Endothelial cell of umbilical vein (primary cell): Measurements from ENCODE around the gene DNAJC16. TPM values are rescaled to one million over a fixed set of nuclear protein-coding genes. Genes with fewer than 3 reads are reported as not detected.

Experiments used
- BruUV-seq: library from RNA; stranded (reverse); fragments of 400-500 nt; replicated peaks from 2 replicates; lab custom pipeline; 2021; lab: Mats Ljungman, UMichigan
- CTCF ChIA-PET: fragments of 300-600, 350-600 bp; sonication (Branson Sonifier 250); formaldehyde crosslinking; loops from one replicate; lab custom pipeline; 2021; ENCODE audit warnings: antibody characterized with exemption, inconsistent platforms; lab: Charles Lee
- POLR2A ChIA-PET: fragments of 300-600, 350-600 bp; sonication (Branson Sonifier 250); formaldehyde crosslinking; loops from one replicate; lab custom pipeline; 2021; ENCODE audit warnings: antibody characterized with exemption, inconsistent platforms; lab: Charles Lee
- DNase-seq: peaks from one replicate; pipeline ENCODE4 v3.0.0-alpha.2; 2011; ENCODE audit warnings: low read depth, low spot score
- FAIRE-seq: peaks from 2 replicates; lab custom pipeline; 2011; peaks lifted over from hg19 to GRCh38; lab: Jason Lieb, UNC
- H2AFZ ChIP-seq: 2 replicates; pipeline ENCODE4 v1.6.0; 2012; ENCODE audit warnings: low read depth, low read length, control low read depth, inconsistent platforms
- H3K27ac ChIP-seq: 2 replicates; pipeline ENCODE4 v1.5.1; 2011; ENCODE audit warnings: low read depth, mild to moderate bottlenecking, control low read depth, low read length, moderate library complexity; ENCODE audit not compliant: insufficient read depth
- H3K27me3 ChIP-seq, 2 experiments: 2 replicates each; pipeline versions ENCODE4 v1.6.0 to v1.6.1; 2011; ENCODE audit warnings: low read length in 2 of 2, mixed read lengths in 1 of 2; ENCODE audit not compliant: control insufficient read depth in 2 of 2, insufficient read depth in 2 of 2
- H3K36me3 ChIP-seq, 2 experiments: 2 replicates in 1 of 2; 3 replicates in 1 of 2; pipeline ENCODE4 v1.5.1; 2011; ENCODE audit warnings: low read length in 2 of 2, mild to moderate bottlenecking in 1 of 2, moderate library complexity in 1 of 2; ENCODE audit not compliant: control insufficient read depth in 2 of 2, insufficient read depth in 2 of 2; ENCODE audit errors: extremely low read depth in 1 of 2
- H3K4me1 ChIP-seq: 3 replicates; pipeline ENCODE4 v1.5.1; 2011; ENCODE audit warnings: mild to moderate bottlenecking, low read length; ENCODE audit not compliant: control insufficient read depth, insufficient read depth; ENCODE audit errors: extremely low read depth
- H3K4me2 ChIP-seq: 2 replicates; pipeline ENCODE4 v1.6.1; 2011; ENCODE audit warnings: low read length, control low read depth, mixed read lengths; ENCODE audit not compliant: insufficient read depth
- H3K4me3 ChIP-seq, 3 experiments: fragments of 200-600 bp in 1 of 3; sonication (generic), shearing (Covaris generic) in 1 of 3; replicated peaks in 1 of 3; 2 replicates each; pipeline ENCODE4 v1.5.1; 2011 to 2016; ENCODE audit warnings: control low read depth in 3 of 3, low read length in 3 of 3, mild to moderate bottlenecking in 2 of 3, inconsistent platforms in 1 of 3, low read depth in 1 of 3, moderate library complexity in 1 of 3; ENCODE audit not compliant: insufficient read depth in 1 of 3
- H3K79me2 ChIP-seq: 2 replicates; pipeline ENCODE4 v1.6.0; 2012; ENCODE audit warnings: low read length, inconsistent platforms; ENCODE audit not compliant: control insufficient read depth, insufficient read depth
- H3K9ac ChIP-seq: replicated peaks from 2 replicates; pipeline ENCODE3; 2011; ENCODE audit warnings: low read length, control low read depth; ENCODE audit not compliant: insufficient read depth; ENCODE audit errors: extremely low read depth
- H3K9me1 ChIP-seq: replicated peaks from 3 replicates; pipeline ENCODE4 v1.6.0; 2011; ENCODE audit warnings: mild to moderate bottlenecking, low read length; ENCODE audit not compliant: control insufficient read depth, insufficient read depth; ENCODE audit errors: extremely low read depth
- H3K9me3 ChIP-seq: replicated peaks from 2 replicates; pipeline ENCODE4 v1.5.1; 2012; ENCODE audit warnings: low read length, inconsistent platforms; ENCODE audit not compliant: control insufficient read depth, insufficient read depth
- H4K20me1 ChIP-seq: replicated peaks from 2 replicates; pipeline ENCODE3; 2011; ENCODE audit warnings: mild to moderate bottlenecking, low read length; ENCODE audit not compliant: control insufficient read depth, insufficient read depth; ENCODE audit errors: extremely low read depth
- CTCF ChIP-seq, 2 donors: IDR thresholded peaks; 1 replicate in 1 of 2; 2 replicates in 1 of 2; pipeline ENCODE4 v1.5.1; 2011; ENCODE audit warnings: low read length in 2 of 2, mild to moderate bottlenecking in 2 of 2, moderate library complexity in 2 of 2, control low read depth in 1 of 2, inconsistent platforms in 1 of 2, low read depth in 1 of 2; ENCODE audit not compliant: insufficient read depth in 1 of 2; ENCODE audit errors: extremely low read depth in 1 of 2
- EZH2 ChIP-seq: IDR thresholded peaks from 2 replicates; pipeline ENCODE4 v1.6.1; 2012; ENCODE audit warnings: borderline replicate concordance, low read depth, mild to moderate bottlenecking, moderate library complexity, low read length, inconsistent platforms; ENCODE audit not compliant: severe bottlenecking
- FOS ChIP-seq: IDR thresholded peaks from 2 replicates; pipeline ENCODE4 v1.6.1; 2011; ENCODE audit warnings: mild to moderate bottlenecking, low read length, moderate library complexity, borderline replicate concordance; ENCODE audit not compliant: insufficient read depth
- GATA2 ChIP-seq: IDR thresholded peaks from 2 replicates; pipeline ENCODE4 v1.7.0; 2011; ENCODE audit warnings: low read depth, mild to moderate bottlenecking, moderate library complexity, mixed read lengths, low read length; ENCODE audit not compliant: insufficient read length, insufficient read depth
- JUN ChIP-seq: IDR thresholded peaks from 2 replicates; pipeline ENCODE4 v1.6.1; 2011; ENCODE audit warnings: borderline replicate concordance, low read depth; ENCODE audit not compliant: insufficient read length, insufficient read depth
- MAX ChIP-seq: IDR thresholded peaks from 2 replicates; pipeline ENCODE4 v1.6.1; 2011; ENCODE audit not compliant: insufficient read depth, insufficient read length
- MYC ChIP-seq: IDR thresholded peaks from one replicate; pipeline ENCODE4 v1.6.1; 2011; ENCODE audit warnings: mild to moderate bottlenecking, low read depth, low read length
- POLR2A ChIP-seq: IDR thresholded peaks from 2 replicates; pipeline ENCODE4 v1.6.1; 2012; ENCODE audit warnings: low read depth, mild to moderate bottlenecking, control low read depth, low read length
- POLR2AphosphoS5 ChIP-seq: IDR thresholded peaks from 2 replicates; pipeline ENCODE4 v1.6.1; 2012; ENCODE audit warnings: low read depth, mild to moderate bottlenecking, control low read depth, low read length, moderate library complexity; ENCODE audit not compliant: insufficient read depth
- dilution Hi-C: fragments of 300-500 bp; cut with MboI; formaldehyde crosslinking; loops from one replicate; pipeline ENCODE4 v1.15.0; 2019; ENCODE audit warnings: low sequenced_read_pairs; ENCODE audit not compliant: extremely low pct_ligation_motif_present
- intact Hi-C: fragments of 100-400 bp; cut with micrococcal nuclease; formaldehyde crosslinking; loops from one replicate; pipeline ENCODE4 v1.10.0; 2022
- polyA plus RNA-seq, 4 experiments: library from polyadenylated mRNA; depleted of rRNA in 3 of 4; stranded (reverse) in 3 of 4; unstranded in 1 of 4; fragments of >200 nt; gene quantifications; 2 replicates each; pipeline versions ENCODE4 v1.2.1 to v1.2.3, GENCODE V29; 2011 to 2012; ENCODE audit warnings: missing spikeins in 1 of 4
- total RNA-seq: library from RNA; stranded (reverse); gene quantifications from 2 replicates; pipeline ENCODE4 v1.2.3, GENCODE V29; 2021

Gene DNAJC16
- total and polyA plus RNA-seq, 2 donors (not counting 3 experiments of a cell fraction or from before 2014, with no cell fraction given), result 8.0 to 21.4 TPM

- Histone ChIP-seq H3K27me3 (no peaks in the 10 kb centered on the region), H3K4me3 (no peak overlapping the region), H2AFZ (no peak overlapping the region), H3K9me3 (no peaks in the 10 kb centered on the region), H3K79me2 (no peaks in the 10 kb centered on the region), H3K9me1 (no peaks in the 10 kb centered on the region), H4K20me1 (no peaks in the 10 kb centered on the region), H3K4me2 (no peak overlapping the region), H3K36me3 (peaks cover 0 to 9% of the 10 kb centered on the region in 2 experiments), H3K9ac (no peak overlapping the region), H3K27ac (no peak overlapping the region), H3K4me1 (no peaks in the 10 kb centered on the region)
- ChIA-PET CTCF (no interaction called here), POLR2A (no interaction called here)
- dilution Hi-C loops (no loop called here), intact Hi-C loops (no loop called here)
- DNase-seq (no peak), FAIRE-seq (no peak)
- BruUV-seq, result no TSS peak
- TF ChIP-seq GATA2 (no peak), EZH2 (no peak), POLR2AphosphoS5 (no peak), JUN (no peak), MAX (no peak), MYC (no peak), POLR2A (no peak), CTCF (IDR thresholded peaks at IDR 0.05; ENCODE audit: extremely low read depth in 1 of 2, insufficient read depth in 1 of 2, low read depth in 1 of 2, low read length in 2 of 2) (no peak), FOS (no peak)
Measured at GRCh38 chr1:15557594-15557993, 30.9 kb downstream of the DNAJC16 start.
